ENCODE data around the gene RAD51B. TPM values are rescaled to one million over a fixed set of nuclear protein-coding genes. Genes with fewer than 3 reads are reported as not detected.
A peak's percentile ranks its signal among the peaks of the same experiment; 100 is the strongest.

RAD51B gene
- total and polyA plus RNA-seq, 2 of the 13 experiments (the other 11 are each of a cell fraction or from before 2014, with no cell fraction given), result 7.0 to 9.5 TPM

GRCh38 chr14:68469208-68469713, 649.7 kb downstream of the RAD51B start (continued):
- TF ChIP-seq THAP8 (CRISPR knock-in tag; IDR thresholded peaks at IDR 0.05; ENCODE audit: borderline replicate concordance) (no peak), POLR2A (IDR thresholded peaks at IDR 0.05; ENCODE audit: insufficient read depth in 1 of 2, low read depth in 2 of 2, low read length in 2 of 2) (no peak), RXRA (CRISPR knock-in tag; IDR thresholded peaks at IDR 0.05) (peak; percentile 48; the same call in 1 of the 2 replicates), ZNF256 (CRISPR knock-in tag; conservative IDR thresholded peaks at IDR 0.05) (no peak), SMAD9 (CRISPR knock-in tag; IDR thresholded peaks at IDR 0.05) (no peak), ATRX (CRISPR knock-in tag; IDR thresholded peaks at IDR 0.05; ENCODE audit: borderline replicate concordance) (no peak), ZNF564 (CRISPR knock-in tag; IDR thresholded peaks at IDR 0.05) (no peak), ATF4 (CRISPR knock-in tag; IDR thresholded peaks at IDR 0.05) (peak in 1 of 2 experiments; percentile 68; a peak in 2 of 4 replicates), NFE2 (CRISPR knock-in tag; IDR thresholded peaks at IDR 0.05) (no peak), ZBTB4 (CRISPR knock-in tag; IDR thresholded peaks at IDR 0.05; ENCODE audit: borderline replicate concordance) (no peak), EEA1 (CRISPR knock-in tag; IDR thresholded peaks at IDR 0.05; ENCODE audit: borderline replicate concordance) (no peak), PREB (CRISPR knock-in tag; IDR thresholded peaks at IDR 0.05) (no peak), MTA3 (CRISPR knock-in tag; IDR thresholded peaks at IDR 0.05) (no peak), BRF2 (CRISPR knock-in tag; IDR thresholded peaks at IDR 0.05) (0 out of 2 replicates have a peak, but pooled peaks have one; percentile 41), ZNF766 (CRISPR knock-in tag; IDR thresholded peaks at IDR 0.05; ENCODE audit: borderline replicate concordance) (no peak), ZNF7 (CRISPR knock-in tag; IDR thresholded peaks at IDR 0.05) (no peak), ARID3A (IDR thresholded peaks at IDR 0.05; ENCODE audit: low read depth, low read length) (0 out of 2 replicates have a peak, but pooled peaks have one; percentile 24), ZNF780A (CRISPR knock-in tag; IDR thresholded peaks at IDR 0.05) (no peak), MED8 (CRISPR knock-in tag; IDR thresholded peaks at IDR 0.05; ENCODE audit: insufficient replicate concordance) (no peak), E2F1 (CRISPR knock-in tag; IDR thresholded peaks at IDR 0.05) (0 out of 2 replicates have a peak, but pooled peaks have one; percentile 29)

All from HepG2 (cell line).